NT2/D1 (cell line): ENCODE measurements around the gene KRTAP10-7.

Source experiments
- SUZ12 ChIP-seq: IDR thresholded peaks from 2 replicates; pipeline ENCODE4 v1.6.1; 2011; ENCODE audit not compliant: insufficient read length, insufficient read depth; ENCODE audit errors: extremely low read depth
- YY1 ChIP-seq: IDR thresholded peaks from 2 replicates; pipeline ENCODE4 v1.6.1; 2011; ENCODE audit not compliant: insufficient read length, insufficient read depth

DNA sequence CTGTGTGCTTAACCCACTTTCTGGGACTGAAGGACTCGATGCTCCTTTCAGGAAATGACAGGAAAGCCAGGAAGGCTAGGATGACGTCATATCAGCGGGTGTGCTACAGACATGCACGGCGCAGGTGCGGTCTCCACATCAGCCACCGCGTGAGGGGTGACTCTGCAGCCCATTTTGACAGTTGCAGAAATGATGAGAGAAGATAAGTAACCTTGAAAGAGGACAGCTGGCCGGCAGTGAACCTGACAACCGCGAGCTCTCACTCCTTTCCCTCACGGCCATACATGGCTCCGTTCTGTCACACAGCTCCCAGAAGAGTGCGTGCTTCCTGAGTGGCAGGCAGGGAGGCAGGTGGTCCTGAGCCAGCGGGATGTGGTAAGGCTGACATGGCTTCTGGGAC is 18.3 kb upstream of the KRTAP10-7 start:
- TF ChIP-seq SUZ12 (no peak), YY1 (no peak)
